HL-60/S4 (cell line): Measurements from ENCODE around the gene CACNA1A.
"Not testable (repeated sequence)": the region's sequence is repeated elsewhere in the genome, so short reads cannot be mapped to it uniquely, and the experiment has no call there.

Experiments
- in situ Hi-C: fragments of 300-500 bp; cut with MboI; formaldehyde crosslinking; loops from 2 replicates; pipeline ENCODE4 v1.14.3; 2022; ENCODE audit warnings: low sequenced_read_pairs

The CACNA1A gene

DNA sequence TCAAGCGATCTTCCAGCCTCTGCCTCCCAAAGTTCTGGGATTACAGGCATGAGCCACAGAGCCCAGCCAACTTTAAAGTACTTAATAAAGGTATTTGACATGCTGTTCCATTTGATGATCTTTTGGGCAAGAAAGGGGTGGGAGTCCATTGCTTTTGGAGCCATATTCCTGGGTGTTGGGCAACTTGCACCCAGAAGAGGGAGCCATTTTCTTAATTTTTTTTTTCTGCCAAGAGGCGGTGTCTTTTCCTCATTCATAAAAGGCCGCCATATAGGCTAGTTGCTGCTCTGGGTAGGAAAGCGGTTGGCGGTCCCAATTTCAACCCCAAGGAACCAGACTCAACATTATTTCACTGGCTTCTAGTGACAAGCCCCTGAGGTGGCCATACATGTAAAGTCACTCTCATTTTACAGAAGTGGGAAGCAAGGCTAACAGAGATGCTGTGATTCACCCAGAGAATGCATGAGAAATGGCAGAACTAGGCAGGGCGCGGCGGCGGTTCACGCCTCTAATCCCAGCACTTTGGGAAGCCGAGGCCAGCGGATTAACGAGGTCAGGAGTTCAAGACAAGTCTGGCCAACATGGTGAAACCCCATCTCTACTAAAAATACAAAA is 139.6 kb downstream of the CACNA1A start:
- in situ Hi-C loops: no loop called here

DNA sequence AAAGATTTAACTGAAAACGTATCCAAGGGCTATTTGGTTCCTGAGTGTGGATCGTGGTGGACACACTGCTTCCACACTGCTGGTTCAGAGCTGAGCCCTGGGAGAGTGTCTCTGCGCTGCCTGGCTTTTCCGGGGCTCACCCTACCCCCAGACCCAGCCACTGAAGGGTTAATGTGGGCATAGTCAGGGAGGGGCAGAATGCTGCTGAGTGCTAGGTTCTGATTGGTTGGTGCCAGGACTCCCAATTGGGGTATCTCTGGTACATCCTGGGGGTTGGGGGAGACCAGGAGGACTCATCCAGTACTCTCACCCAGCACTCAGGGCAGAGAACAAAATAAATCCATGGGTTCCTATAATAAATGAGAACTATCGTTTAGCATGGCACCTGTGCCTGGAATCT is 142.3 kb downstream of the CACNA1A start:
- in situ Hi-C loops: no loop called here

GRCh38 chr19:13363245-13363644 is 143.0 kb downstream of the CACNA1A start:
- in situ Hi-C loops: no loop called here

DNA sequence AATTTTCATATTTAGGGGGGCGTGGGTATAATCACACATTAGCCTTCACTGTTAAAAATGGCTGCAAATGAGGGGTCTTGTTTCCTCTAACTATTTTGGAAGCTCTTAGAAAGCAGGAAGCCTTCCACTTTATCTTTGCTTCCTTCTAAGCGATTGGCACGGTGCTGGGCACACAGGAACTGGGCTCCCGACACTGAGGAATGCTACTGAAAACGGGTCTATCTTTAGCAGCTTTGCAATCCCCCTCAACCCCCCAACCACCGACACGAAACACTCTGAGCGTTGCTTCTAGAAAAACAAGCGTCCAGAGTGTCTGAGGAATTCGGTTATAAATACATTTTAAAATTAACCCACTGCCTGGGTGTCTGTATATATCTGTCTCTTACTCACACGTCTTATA is 143.6 kb downstream of the CACNA1A start:
- in situ Hi-C loops: no loop called here

DNA sequence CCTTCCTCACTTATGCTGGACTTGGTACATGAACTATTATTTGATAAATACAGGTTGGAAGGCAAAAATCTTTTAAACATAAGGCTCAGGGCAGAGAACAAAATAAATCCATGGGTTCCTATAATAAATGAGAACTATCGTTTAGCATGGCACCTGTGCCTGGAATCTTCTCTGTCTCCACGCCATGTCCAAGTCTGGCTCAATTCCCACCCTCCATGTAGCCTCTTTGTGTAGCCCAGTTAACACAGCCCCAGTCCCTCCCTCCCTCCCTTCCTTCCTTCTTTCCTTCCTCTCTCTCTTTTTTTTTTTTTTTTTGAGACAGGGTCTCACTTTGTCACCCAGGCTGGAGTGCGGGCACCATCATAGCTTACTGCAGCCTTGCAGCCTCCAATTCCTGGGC is 144.6 kb downstream of the CACNA1A start:
- in situ Hi-C loops: not testable (repeated sequence)

GRCh38 chr19:13356686-13357280 is 149.5 kb downstream of the CACNA1A start:
- in situ Hi-C loops: no loop called here

GRCh38 chr19:13356185-13356584 is 150.1 kb downstream of the CACNA1A start:
- in situ Hi-C loops: no loop called here

DNA sequence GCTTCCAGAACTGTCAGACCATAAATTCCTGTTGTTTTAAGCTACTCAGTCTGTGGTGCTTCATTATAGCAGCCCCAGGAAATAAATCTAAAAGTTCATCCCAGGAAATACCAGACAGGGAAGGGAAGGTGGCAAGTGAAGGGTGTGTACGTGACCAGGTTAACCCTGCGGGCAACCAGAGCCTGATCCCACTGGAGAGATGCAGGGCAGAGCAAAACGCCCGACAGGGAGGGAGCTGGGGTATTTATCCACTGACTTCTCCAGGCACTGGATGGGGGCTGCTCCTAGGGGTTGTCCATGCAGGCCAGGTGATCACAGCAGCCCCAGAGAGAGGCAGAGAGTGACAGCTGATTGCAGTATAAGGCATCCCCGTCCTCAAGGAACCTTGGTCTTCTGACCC is 150.9 kb downstream of the CACNA1A start:
- in situ Hi-C loops: no loop called here

DNA sequence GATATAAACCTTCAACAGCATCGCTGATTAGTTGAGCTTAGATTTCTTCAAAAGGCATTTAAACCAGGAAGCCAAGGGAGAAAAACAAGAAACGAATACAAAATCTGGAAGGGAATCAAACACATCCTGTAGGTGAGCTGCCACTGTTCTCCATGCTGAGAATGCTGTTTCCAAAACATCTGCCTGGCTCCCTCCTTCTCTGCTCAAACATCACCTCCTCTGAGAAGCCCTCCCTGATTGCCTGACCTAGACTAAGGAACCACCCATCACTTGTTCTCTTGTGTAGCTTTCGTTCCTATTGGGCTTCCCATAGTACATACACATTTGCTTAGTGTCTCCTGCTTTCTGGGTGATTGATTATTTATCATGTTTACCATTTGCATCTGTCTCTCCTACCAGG is 152.7 kb downstream of the CACNA1A start:
- in situ Hi-C loops: no loop called here

GRCh38 chr19:13350759-13351158 is 155.5 kb downstream of the CACNA1A start:
- in situ Hi-C loops: no loop called here

DNA sequence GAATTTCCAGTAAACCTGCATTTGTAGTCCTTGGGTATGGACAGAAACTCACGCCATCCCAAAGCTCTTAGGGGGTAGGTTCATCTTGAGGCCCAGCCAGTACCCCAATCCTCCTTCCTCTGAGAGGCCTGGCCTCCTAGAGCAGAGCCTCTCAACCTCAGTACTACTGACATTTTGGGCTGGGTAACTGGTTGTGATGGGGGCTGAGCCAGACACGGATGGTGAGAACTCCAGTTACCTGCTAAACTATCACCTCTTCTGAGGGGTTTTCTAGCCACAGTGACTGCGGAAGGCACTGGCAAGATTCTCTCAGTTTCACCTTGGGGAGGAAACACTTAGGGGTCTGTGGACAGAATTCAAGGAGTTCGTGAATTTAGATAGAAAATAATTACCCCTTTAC is 156.2 kb downstream of the CACNA1A start:
- in situ Hi-C loops: no loop called here

- in situ Hi-C loops: no loop called here
These were observed 158.9 kb downstream of the CACNA1A start for GRCh38 chr19:13347367-13347766.

DNA sequence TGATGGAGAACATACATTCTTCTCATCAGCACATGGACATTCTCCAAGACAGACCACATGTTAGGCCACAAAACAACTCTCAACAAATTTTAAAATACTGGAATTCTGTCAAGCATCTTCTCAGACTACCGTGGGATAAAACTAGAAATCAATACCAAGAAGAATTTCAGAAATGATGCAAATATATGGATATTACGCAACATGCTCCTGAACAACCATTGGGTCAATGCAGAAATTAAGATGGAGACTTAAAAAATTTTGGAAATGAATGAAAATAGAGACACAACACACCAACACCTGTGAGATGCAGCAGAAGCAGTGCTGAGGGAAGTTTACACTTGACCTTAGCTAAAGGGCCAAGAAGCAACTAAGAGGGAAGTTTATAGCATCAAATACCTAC is 162.8 kb downstream of the CACNA1A start:
- in situ Hi-C loops: no loop called here

DNA sequence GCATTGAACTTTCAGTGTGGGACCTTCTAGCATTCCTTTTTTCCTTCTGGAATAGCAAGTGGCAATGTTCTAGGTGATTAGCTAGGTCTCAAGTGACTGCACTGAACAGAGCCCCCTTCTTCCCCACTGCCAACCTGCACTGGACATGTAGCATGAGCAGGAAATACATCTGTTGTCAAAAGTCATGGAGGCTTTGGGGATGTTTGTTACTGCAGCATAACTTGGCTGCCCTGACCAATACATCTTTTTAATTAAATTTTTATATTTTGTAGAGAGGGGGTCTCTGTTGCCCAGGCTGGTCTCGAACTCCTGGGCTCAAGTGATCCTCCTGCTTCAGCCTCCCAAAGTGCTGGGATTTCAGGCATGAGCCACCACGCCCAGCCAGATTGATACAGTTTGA is 163.6 kb downstream of the CACNA1A start:
- in situ Hi-C loops: no loop called here

- in situ Hi-C loops: no loop called here
These were observed 166.4 kb downstream of the CACNA1A start for GRCh38 chr19:13339869-13340268.

GRCh38 chr19:13337181-13337580 is 169.1 kb downstream of the CACNA1A start:
- in situ Hi-C loops: no loop called here

DNA sequence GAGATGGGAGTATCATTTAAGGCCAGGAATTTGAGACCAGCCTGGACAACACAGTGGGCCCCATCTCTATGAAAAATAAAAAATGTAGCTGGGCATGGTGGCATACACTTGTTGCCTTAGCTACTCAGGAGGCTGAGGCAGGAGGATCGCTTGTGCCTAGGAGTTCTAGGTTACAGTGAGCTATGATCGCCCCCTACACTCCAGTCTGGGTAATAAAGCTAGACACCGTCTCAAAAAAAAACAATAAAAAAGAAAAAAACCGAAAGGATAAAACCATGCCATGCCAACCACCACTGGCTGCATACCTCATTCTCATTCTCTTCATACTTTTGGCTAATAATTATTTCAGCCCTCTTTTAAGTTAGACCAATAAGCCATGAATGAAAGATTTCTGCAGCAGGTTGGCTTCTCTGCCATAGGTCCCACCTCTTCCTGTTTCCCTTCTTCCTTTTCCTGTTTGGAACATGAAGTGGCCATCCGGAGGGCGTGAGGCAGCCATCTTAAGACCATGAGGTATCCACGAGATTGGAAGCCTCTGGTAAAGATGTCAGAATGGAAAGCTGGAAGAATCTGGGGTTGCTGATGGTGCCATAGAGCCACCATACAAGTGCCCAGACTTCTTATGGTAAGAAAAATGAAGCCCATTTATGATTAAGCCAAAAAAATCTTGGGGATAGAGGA is 171.3 kb downstream of the CACNA1A start:
- in situ Hi-C loops: no loop called here

DNA sequence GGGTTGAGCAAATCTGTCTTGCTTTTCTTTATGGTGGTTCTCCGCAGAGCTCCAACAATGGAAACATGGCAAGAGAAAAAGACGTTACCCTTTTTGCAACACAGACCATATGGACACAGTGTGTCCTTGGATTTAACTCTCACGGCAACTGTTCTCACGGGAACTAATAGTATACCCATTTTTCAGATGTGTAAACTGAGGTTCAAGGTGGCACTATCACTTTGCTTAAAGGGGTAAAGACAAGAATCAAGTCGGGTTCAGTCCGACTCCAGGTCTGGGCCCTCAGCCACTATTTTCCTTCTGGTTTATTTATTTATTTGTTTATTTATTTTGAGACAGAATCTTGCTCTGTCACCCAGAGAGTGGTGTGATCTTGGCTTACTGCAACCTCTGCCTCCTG is 176.0 kb downstream of the CACNA1A start:
- in situ Hi-C loops: no loop called here

- in situ Hi-C loops: no loop called here
These were observed 176.5 kb downstream of the CACNA1A start for GRCh38 chr19:13329766-13330165.

GRCh38 chr19:13328241-13328640 is 178.0 kb downstream of the CACNA1A start:
- in situ Hi-C loops: no loop called here

DNA sequence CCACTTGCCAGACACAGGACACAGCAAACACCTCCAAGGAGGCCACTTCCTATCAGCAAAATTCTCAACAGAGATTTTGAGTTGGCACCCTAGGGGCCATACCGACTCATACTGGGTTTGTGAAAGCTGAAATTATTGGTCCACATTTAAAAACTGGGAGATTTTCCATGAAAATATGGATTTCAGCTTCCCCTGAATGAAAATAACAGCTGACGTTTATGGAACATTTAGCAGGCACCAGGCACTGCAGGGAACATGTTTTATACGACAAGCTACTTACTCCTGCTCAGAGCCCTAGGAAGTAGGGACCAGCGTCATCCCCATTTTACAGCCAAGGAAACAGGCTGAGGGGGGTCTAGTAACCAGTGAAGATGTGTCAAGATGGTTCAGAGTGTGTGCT is 186.8 kb downstream of the CACNA1A start:
- in situ Hi-C loops: no loop called here

GRCh38 chr19:13318190-13318589 is 188.1 kb downstream of the CACNA1A start:
- in situ Hi-C loops: no loop called here

- in situ Hi-C loops: no loop called here
These were observed 190.8 kb downstream of the CACNA1A start for GRCh38 chr19:13315495-13315894.
